ENCODE results near the gene SUN1.
A peak's percentile ranks its signal among the peaks of the same experiment; 100 is the strongest.
"Not testable (repeated sequence)": the region's sequence is repeated elsewhere in the genome, so short reads cannot be mapped to it uniquely, and the experiment has no call there.

Gene SUN1

GRCh38 chr7:835485-836401 is 3.5 kb downstream of the SUN1 start:
- peak in 1 of 2 experiments; percentile 0 for DNase-seq

GRCh38 chr7:836429-836828 is 4.2 kb downstream of the SUN1 start:
- no peak for DNase-seq

GRCh38 chr7:837001-837400 is 4.7 kb downstream of the SUN1 start:
- DNase-seq: no peak

GRCh38 chr7:840001-840600 is 7.8 kb downstream of the SUN1 start:
- DNase-seq: no peak

GRCh38 chr7:841943-842342 is 9.7 kb downstream of the SUN1 start:
- DNase-seq: no peak

- no peak for DNase-seq
Observed at GRCh38 chr7:842431-843031, 10.3 kb downstream of the SUN1 start.

GRCh38 chr7:843230-843629 is 11.0 kb downstream of the SUN1 start:
- no peak for DNase-seq

GRCh38 chr7:844043-844442 is 11.8 kb downstream of the SUN1 start:
- no peak for DNase-seq

GRCh38 chr7:844514-844913 is 12.2 kb downstream of the SUN1 start:
- DNase-seq: no peak

- DNase-seq: no peak
Observed at GRCh38 chr7:845091-845490, 12.8 kb downstream of the SUN1 start.

- no peak for DNase-seq
Observed at GRCh38 chr7:845731-846130, 13.5 kb downstream of the SUN1 start.

- DNase-seq: not testable (repeated sequence)
Observed at GRCh38 chr7:846958-847650, 14.8 kb downstream of the SUN1 start.

GRCh38 chr7:847728-848127 is 15.5 kb downstream of the SUN1 start:
- not testable (repeated sequence) for DNase-seq

GRCh38 chr7:849145-849544 is 16.9 kb downstream of the SUN1 start:
- DNase-seq: no peak

GRCh38 chr7:849781-850180 is 17.5 kb downstream of the SUN1 start:
- no peak for DNase-seq

GRCh38 chr7:851204-851603 is 18.9 kb downstream of the SUN1 start:
- DNase-seq: no peak

GRCh38 chr7:853366-854117 is 21.3 kb downstream of the SUN1 start:
- no peak for DNase-seq

GRCh38 chr7:854118-854775 is 22.0 kb downstream of the SUN1 start:
- DNase-seq: no peak

- DNase-seq: no peak
Observed at GRCh38 chr7:855686-856369, 23.6 kb downstream of the SUN1 start.

- no peak for DNase-seq
Observed at GRCh38 chr7:856444-857095, 24.3 kb downstream of the SUN1 start.

- no peak for DNase-seq
Observed at GRCh38 chr7:857661-858060, 25.4 kb downstream of the SUN1 start.
